Testis (tissue), 2 donors: ENCODE results near the gene TADA2A.

Experiments
- CTCF ChIP-seq, 3 experiments: fragments of 450-650 bp in 2 of 3; fragments of 200-600 bp in 1 of 3; sonication (generic) in 1 of 3; IDR thresholded peaks; one replicate each; pipeline ENCODE4 v1.5.1; 2016 to 2019; ENCODE audit warnings: antibody characterized with exemption in 3 of 3, mild to moderate bottlenecking in 2 of 3, moderate library complexity in 1 of 3
- POLR2A ChIP-seq: fragments of 450-650 bp; IDR thresholded peaks from one replicate; pipeline ENCODE4 v1.6.1; 2017; ENCODE audit warnings: antibody characterized with exemption, mild to moderate bottlenecking, moderate library complexity

DNA sequence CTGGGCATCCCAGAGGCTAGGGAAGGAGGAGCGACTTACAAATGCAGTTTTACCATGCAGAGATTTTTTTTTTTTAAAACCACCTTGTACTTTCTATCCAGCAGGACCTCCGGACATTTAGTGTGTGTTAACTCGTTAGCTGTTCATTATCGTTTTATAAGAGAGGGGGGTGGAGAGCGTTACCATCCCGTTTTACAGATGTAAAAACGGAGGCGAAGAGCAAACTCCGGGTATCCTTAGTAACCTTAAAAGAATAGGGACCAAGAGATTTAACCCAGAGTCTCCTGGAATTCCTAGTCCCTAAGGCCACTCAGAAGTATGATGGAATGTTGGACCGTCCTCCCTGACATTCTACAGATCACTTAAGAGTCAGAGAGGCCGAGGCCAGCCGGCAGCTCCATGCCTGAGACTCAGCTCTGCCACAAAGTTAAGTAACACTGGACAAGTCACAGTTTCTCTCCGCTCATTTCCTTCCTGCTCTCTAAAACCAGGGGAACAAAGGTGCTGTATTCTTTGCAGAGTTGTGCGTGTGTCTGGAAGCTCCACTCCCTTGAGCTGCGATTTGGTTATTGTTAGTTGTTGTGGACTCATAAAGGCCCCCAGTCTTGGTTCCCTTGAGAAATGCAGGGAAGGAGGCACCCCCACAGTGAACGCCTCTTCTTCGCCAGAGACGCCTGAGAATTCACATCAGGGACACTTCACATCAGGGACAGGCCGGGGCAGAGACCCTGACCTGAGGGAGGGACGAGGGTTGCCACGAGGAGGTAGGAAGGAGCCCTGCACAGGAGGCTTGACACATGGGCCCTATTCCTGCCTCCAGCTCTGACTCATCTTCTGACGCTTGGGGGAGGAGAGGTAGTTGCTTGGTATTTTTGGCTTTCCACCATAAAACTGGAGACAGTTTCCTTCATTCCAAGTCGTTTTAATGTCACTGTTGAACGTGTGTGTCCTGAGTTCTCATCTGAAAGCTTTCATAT, 84.2 kb downstream of the TADA2A start:
- TF ChIP-seq CTCF (IDR thresholded peaks at IDR 0.05) (no peak), POLR2A (no peak)
